ENCODE measurements around the gene PSMD9.
A peak's percentile ranks its signal among the peaks of the same experiment; 100 is the strongest.

PSMD9 gene, protein sequence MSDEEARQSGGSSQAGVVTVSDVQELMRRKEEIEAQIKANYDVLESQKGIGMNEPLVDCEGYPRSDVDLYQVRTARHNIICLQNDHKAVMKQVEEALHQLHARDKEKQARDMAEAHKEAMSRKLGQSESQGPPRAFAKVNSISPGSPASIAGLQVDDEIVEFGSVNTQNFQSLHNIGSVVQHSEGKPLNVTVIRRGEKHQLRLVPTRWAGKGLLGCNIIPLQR

DNA sequence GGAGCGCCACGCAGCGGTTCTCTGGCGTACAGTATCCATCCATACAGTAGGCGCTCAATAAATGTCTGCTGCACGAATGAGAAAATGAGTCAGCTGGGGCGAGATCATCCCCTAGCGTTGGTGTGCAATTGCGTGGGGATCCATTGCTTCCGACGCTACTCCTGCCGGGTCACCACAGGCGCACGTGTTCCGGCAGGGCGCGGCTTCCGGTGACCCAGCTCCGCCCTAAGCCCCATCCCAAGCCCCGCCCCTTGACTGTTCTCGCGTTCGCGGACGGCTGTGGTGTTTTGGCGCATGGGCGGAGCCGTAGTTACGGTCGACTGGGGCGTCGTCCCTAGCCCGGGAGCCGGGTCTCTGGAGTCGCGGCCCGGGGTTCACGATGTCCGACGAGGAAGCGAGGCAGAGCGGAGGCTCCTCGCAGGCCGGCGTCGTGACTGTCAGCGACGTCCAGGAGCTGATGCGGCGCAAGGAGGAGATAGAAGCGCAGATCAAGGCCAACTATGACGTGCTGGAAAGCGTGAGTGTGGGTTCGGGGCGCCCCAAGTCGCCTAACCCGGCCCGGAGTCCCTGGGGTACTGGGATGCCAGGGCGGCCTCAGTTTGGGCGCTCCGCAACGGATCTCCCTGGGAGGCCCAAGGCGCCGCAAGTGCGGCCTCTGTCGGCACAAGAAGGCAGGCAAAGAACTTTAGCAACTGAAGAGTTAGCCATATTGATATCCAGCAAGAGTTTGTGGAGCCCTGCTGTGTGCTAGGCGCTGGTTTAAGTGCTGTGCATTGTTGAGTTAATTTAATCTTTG lies at the start of gene PSMD9:
PSMD9 (plus strand) TSS at position 313 of the 796 bp plus-strand sequence; CDS start at position 380, 67 bp downstream.
- peak; percentile 87 for DNase-seq (ENCODE audit: low read depth)
- TF ChIP-seq, protein P1, sequence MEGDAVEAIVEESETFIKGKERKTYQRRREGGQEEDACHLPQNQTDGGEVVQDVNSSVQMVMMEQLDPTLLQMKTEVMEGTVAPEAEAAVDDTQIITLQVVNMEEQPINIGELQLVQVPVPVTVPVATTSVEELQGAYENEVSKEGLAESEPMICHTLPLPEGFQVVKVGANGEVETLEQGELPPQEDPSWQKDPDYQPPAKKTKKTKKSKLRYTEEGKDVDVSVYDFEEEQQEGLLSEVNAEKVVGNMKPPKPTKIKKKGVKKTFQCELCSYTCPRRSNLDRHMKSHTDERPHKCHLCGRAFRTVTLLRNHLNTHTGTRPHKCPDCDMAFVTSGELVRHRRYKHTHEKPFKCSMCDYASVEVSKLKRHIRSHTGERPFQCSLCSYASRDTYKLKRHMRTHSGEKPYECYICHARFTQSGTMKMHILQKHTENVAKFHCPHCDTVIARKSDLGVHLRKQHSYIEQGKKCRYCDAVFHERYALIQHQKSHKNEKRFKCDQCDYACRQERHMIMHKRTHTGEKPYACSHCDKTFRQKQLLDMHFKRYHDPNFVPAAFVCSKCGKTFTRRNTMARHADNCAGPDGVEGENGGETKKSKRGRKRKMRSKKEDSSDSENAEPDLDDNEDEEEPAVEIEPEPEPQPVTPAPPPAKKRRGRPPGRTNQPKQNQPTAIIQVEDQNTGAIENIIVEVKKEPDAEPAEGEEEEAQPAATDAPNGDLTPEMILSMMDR (conservative IDR thresholded peaks at IDR 0.05; ENCODE audit: low read depth, low read length), result peak; percentile 90
- peak within 1 kb of the TSS; percentile 86 for H3K4me3 ChIP-seq (ENCODE audit: low read length)

DNA sequence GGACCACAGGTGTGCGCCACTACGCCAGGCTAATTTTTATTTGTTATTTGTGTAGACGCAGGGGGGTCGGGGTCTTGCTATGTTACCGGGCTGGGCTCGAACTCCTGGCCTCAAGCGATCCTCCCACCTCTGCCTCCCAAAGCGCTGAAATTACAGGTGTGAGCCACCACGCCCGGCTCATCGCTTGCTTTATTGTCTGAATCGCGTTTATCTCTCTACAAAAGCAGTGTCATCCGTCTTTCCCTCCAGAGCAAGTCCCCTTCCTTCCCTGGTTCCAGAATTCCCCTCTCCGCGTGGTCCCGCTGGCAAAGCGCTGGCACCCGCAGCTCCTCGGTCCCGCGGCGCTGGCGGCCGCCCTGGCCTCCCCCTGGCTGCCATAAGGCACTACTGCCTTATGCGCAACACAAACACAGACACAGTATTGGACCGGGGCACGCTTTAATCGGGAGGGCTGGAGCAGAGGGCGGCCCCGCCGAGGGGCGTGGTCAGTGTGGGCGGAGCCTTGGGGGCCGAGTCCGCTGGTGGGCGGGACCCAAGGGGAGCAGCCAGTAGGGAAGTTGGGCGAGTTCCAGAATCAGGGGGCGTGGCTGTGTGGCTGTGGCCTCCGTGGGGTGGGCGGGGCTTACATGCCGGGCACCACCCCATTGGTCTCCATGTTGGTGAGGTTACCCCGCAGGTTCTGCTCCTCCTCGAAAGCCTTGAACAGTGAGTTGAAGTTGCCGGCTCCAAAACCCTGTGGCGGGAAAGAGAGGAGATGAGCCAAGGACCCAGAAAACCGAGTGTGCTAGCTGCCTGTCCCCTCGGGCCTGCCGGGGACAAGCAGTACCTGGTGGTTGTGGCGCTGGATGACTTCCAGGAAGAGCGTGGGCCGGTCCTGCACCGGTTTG lies 49.2 kb upstream of the PSMD9 start:
- H3K4me3 ChIP-seq (ENCODE audit: low read length), result peak overlapping the region; percentile 77
- peak; percentile 86 for DNase-seq (ENCODE audit: low read depth)
- TF ChIP-seq, protein P1 (conservative IDR thresholded peaks at IDR 0.05; ENCODE audit: low read depth, low read length), result peak; percentile 41

DNA sequence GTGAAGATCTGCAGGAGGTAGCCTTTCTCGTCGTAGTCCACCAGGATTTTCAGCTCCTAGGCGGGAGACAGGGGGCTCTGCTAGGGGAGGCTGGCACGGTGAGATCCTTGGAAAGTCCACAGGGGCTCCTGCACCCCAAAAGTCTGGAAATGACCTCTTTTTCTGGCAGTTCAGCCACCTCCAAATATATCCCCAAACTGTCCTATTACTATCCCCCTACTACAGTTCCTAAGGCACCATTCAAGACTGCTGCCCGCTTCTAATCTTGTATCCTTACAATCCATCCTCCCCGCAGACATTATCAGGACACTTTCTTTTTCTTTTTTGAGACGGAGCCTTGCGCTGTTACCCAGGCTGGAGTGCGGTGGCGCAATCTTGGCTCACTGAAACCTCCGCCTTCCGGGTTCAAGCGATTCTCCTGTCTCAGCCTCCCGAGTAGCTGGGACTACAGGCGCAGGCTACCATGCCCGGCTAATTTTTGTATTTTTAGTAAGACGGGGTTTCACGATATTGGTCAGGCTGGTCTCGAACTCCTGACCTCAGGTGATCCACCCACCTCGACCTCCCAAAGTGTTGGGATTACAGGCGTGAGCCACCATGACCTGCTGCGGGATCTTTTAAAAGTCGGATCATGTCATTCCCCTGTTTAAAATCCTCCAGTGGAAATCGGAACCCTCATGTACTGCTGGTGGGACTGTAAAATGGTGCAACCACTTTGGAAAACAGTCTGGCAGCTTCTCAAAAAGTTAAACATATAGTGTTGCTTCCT lies 48.4 kb upstream of the PSMD9 start:
- H3K4me3 ChIP-seq (ENCODE audit: low read length), result peak overlapping the region; percentile 77
- TF ChIP-seq, protein P1 (conservative IDR thresholded peaks at IDR 0.05; ENCODE audit: low read depth, low read length), result no peak
- no peak for DNase-seq (ENCODE audit: low read depth)

DNA sequence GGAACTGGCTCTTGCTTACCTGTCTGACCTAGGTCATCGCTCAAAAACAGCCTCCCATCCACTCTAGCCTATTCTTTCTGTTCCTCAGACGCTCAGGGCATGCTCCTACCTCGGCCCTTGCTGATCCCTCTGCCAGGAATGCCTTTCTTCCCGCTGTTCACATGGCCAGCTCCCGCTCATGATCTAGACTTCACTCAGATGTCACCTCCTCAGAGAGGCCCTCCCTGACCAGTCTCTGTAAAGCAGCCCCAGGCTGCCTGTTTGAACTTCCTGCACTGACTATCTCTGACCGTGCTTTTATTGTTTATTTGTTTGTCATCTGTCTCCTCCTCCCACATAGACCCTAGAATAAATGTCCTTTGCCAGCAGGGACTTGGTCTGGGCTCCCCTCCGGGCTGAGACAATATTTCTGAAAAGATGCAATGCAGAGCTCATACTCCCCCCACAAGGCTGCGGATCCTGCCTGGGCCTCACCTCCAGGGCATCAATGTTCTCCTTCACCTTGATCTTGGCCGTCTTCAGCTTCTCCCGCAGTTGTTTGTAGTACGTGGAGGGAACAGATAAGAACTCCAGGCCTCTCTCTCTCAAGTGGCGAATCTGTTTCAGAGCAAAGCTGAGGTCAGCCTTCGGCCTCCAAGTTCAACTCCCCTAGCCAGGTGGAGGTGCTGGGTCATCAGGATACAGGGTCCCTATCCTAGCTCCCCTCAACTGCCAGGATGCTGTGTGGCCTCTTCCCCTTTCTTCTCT lies 45.2 kb upstream of the PSMD9 start:
- no peak for DNase-seq (ENCODE audit: low read depth)
- H3K4me3 ChIP-seq (ENCODE audit: low read length), result no peak overlapping the region
- TF ChIP-seq, protein P1 (conservative IDR thresholded peaks at IDR 0.05; ENCODE audit: low read depth, low read length), result no peak

DNA sequence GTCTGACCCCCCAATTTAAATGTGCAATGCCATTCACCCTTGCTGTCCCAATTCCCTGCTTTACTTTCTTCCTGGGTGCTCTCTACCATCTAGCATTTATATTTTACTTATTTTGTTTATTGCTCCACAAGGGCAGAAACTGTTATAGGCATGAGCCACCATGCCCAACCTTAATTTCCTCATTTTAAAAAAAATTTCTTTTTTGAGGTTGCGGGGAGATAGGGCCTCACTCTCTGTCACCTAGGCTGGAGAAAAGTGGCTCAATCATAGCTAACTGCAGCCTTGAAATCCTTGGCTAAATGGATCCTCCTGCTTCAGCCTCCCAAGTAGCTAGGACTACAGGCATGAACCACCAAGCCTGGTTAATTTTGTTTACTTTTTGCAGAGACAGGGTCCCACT lies 42.9 kb upstream of the PSMD9 start:
- no peak for DNase-seq (ENCODE audit: low read depth)

More for the DNA sequence above, 42.9 kb upstream of the PSMD9 start:
- no peak overlapping the region for H3K4me3 ChIP-seq (ENCODE audit: low read length)
- TF ChIP-seq, protein P1 (conservative IDR thresholded peaks at IDR 0.05; ENCODE audit: low read depth, low read length), result no peak

Measured in retinal pigment epithelial cell (primary cell).